ENCODE data around the gene MAN1C1. TPM values are rescaled to one million over a fixed set of nuclear protein-coding genes. Genes with fewer than 3 reads are reported as not detected.

MAN1C1 gene
- total RNA-seq, 2 donors from 2014 or later: 22.8 to 34.4 TPM

GRCh38 chr1:25748531-25749205, 132.1 kb downstream of the MAN1C1 start:
- Histone ChIP-seq H3K27ac (peak overlapping the region; percentile 59 to 61), H3K4me3 (no peak overlapping the region), H3K36me3 (no peaks in the 10 kb centered on the region), H3K9me3 (no peaks in the 10 kb centered on the region), H3K4me1 (replicated peaks) (peaks cover 7% of the 10 kb centered on the region), H3K27me3 (replicated peaks; ENCODE audit: insufficient read depth) (no peaks in the 10 kb centered on the region)
- intact Hi-C loops (cut with DNase I): no loop called here
- WGBS: 33% methylated on average over 8 of the region's 8 CpGs
- TF ChIP-seq CTCF (IDR thresholded peaks at IDR 0.05) (no peak), POLR2AphosphoS5 (IDR thresholded peaks at IDR 0.05) (peak; percentile 42)
- DNase-seq (ENCODE audit: low spot score): peak; percentile 56

- DNase-seq (ENCODE audit: low spot score): no peak
- Histone ChIP-seq H3K4me3 (no peak overlapping the region), H3K9me3 (no peaks in the 10 kb centered on the region), H3K27me3 (replicated peaks; ENCODE audit: insufficient read depth) (no peaks in the 10 kb centered on the region), H3K4me1 (replicated peaks) (no peaks in the 10 kb centered on the region), H3K27ac (no peak overlapping the region), H3K36me3 (no peaks in the 10 kb centered on the region)
- TF ChIP-seq POLR2AphosphoS5 (IDR thresholded peaks at IDR 0.05) (no peak), CTCF (IDR thresholded peaks at IDR 0.05) (no peak), POLR2A (IDR thresholded peaks at IDR 0.05) (no peak)
- 84% methylated on average over 6 of the region's 6 CpGs for WGBS
- intact Hi-C loops (cut with DNase I): no loop called here
Observed at GRCh38 chr1:25750923-25751605, 134.5 kb downstream of the MAN1C1 start.

GRCh38 chr1:25754470-25755181, 138.0 kb downstream of the MAN1C1 start:
- TF ChIP-seq POLR2AphosphoS5 (IDR thresholded peaks at IDR 0.05): peak; percentile 57
- TF ChIP-seq POLR2A (IDR thresholded peaks at IDR 0.05): no peak
- TF ChIP-seq CTCF (IDR thresholded peaks at IDR 0.05): peak in 2 of 4 experiments; percentile 40 to 56
- peak; percentile 46 for DNase-seq (ENCODE audit: low spot score)
- intact Hi-C loops (cut with DNase I): no loop called here
- 27% methylated on average over 17 of the region's 17 CpGs for whole genome bisulfite sequencing
- Histone ChIP-seq H3K36me3 (no peaks in the 10 kb centered on the region), H3K27me3 (replicated peaks; ENCODE audit: insufficient read depth) (no peaks in the 10 kb centered on the region), H3K4me1 (replicated peaks) (no peaks in the 10 kb centered on the region), H3K4me3 (no peak overlapping the region), H3K9me3 (no peaks in the 10 kb centered on the region), H3K27ac (peak overlapping the region; percentile 11 to 32)

GRCh38 chr1:25755475-25756125, 139.0 kb downstream of the MAN1C1 start:
- Histone ChIP-seq H3K36me3 (no peaks in the 10 kb centered on the region), H3K4me3 (no peak overlapping the region), H3K27ac (no peak overlapping the region), H3K9me3 (no peaks in the 10 kb centered on the region), H3K27me3 (replicated peaks; ENCODE audit: insufficient read depth) (no peaks in the 10 kb centered on the region), H3K4me1 (replicated peaks) (no peaks in the 10 kb centered on the region)
- no peak for TF ChIP-seq CTCF (IDR thresholded peaks at IDR 0.05)
- no peak for TF ChIP-seq POLR2A (IDR thresholded peaks at IDR 0.05)
- no peak for TF ChIP-seq POLR2AphosphoS5 (IDR thresholded peaks at IDR 0.05)
- 78% methylated on average over 7 of the region's 7 CpGs for WGBS
- intact Hi-C loops (cut with DNase I): no loop called here
- no peak for DNase-seq (ENCODE audit: low spot score)
